ENCODE results near the gene STAT5A.

DNA sequence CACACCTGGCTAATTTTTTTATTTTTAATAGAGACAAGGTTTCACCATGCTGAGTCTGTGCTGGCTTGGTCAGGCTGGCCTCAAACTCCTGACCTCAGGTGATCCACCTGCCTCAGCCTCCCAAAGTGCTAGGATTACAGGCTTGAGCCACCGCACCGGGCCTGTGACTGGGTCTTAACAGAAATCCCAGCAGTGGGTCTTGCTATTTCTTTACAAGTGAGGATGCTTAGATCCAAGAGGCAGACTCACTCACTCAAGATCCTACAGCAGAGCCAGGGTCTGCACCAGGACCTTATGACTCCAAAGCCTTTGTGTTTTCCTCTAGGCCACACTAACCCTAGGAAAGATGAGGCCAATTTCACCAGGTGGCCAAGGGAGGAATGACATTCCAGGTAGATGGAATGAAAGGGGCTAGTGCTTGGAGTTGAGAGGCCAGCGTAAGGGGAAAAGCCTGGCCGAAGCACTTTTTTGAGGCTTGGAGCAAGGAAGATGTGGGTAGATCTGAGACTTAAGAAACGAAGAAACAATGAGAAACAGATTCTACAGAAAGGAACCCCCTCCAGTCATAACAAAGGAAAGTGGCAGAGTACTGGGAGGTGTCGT, 5.7 kb upstream of the STAT5A start:
- TF ChIP-seq, protein P1, sequence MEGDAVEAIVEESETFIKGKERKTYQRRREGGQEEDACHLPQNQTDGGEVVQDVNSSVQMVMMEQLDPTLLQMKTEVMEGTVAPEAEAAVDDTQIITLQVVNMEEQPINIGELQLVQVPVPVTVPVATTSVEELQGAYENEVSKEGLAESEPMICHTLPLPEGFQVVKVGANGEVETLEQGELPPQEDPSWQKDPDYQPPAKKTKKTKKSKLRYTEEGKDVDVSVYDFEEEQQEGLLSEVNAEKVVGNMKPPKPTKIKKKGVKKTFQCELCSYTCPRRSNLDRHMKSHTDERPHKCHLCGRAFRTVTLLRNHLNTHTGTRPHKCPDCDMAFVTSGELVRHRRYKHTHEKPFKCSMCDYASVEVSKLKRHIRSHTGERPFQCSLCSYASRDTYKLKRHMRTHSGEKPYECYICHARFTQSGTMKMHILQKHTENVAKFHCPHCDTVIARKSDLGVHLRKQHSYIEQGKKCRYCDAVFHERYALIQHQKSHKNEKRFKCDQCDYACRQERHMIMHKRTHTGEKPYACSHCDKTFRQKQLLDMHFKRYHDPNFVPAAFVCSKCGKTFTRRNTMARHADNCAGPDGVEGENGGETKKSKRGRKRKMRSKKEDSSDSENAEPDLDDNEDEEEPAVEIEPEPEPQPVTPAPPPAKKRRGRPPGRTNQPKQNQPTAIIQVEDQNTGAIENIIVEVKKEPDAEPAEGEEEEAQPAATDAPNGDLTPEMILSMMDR (conservative IDR thresholded peaks at IDR 0.05; ENCODE audit: low read depth, low read length): no peak
- no peak for TF ChIP-seq EZH2 (IDR thresholded peaks at IDR 0.05; ENCODE audit: borderline replicate concordance, low read depth, low read length, poor library complexity, severe bottlenecking)

Measured in A673 (cell line).